ENCODE results near the gene AMZ1.
"Not testable (repeated sequence)": the region's sequence is repeated elsewhere in the genome, so short reads cannot be mapped to it uniquely, and the experiment has no call there.

AMZ1 gene

GRCh38 chr7:2727206-2727605 lies 39.2 kb downstream of the AMZ1 start:
- not testable (repeated sequence) for DNase-seq (ENCODE audit: low read depth, low spot score)

- DNase-seq (ENCODE audit: low read depth, low spot score), result no peak
Measured at GRCh38 chr7:2728316-2729030, 40.5 kb downstream of the AMZ1 start.

- no peak for DNase-seq (ENCODE audit: low read depth, low spot score)
Measured at GRCh38 chr7:2729031-2729892, 41.3 kb downstream of the AMZ1 start.

GRCh38 chr7:2729893-2730716 lies 42.1 kb downstream of the AMZ1 start:
- DNase-seq (ENCODE audit: low read depth, low spot score), result no peak

GRCh38 chr7:2730846-2731770 lies 43.1 kb downstream of the AMZ1 start:
- no peak for DNase-seq (ENCODE audit: low read depth, low spot score)

- no peak for DNase-seq (ENCODE audit: low read depth, low spot score)
Measured at GRCh38 chr7:2732388-2732787, 44.4 kb downstream of the AMZ1 start.

GRCh38 chr7:2732959-2733584 lies 45.1 kb downstream of the AMZ1 start:
- no peak for DNase-seq (ENCODE audit: low read depth, low spot score)

- DNase-seq (ENCODE audit: low read depth, low spot score), result no peak
Measured at GRCh38 chr7:2734084-2734686, 46.2 kb downstream of the AMZ1 start.

- DNase-seq (ENCODE audit: low read depth, low spot score), result no peak
Measured at GRCh38 chr7:2734751-2735571, 47.0 kb downstream of the AMZ1 start.

GRCh38 chr7:2735744-2736143 lies 47.7 kb downstream of the AMZ1 start:
- no peak for DNase-seq (ENCODE audit: low read depth, low spot score)

- DNase-seq (ENCODE audit: low read depth, low spot score), result no peak
Measured at GRCh38 chr7:2736411-2736914, 48.5 kb downstream of the AMZ1 start.

GRCh38 chr7:2737005-2737743 lies 49.2 kb downstream of the AMZ1 start:
- DNase-seq (ENCODE audit: low read depth, low spot score), result not testable (repeated sequence)

- DNase-seq (ENCODE audit: low read depth, low spot score), result no peak
Measured at GRCh38 chr7:2737771-2738540, 50.0 kb downstream of the AMZ1 start.

- DNase-seq (ENCODE audit: low read depth, low spot score), result no peak
Measured at GRCh38 chr7:2738766-2739549, 51.0 kb downstream of the AMZ1 start.

- not testable (repeated sequence) for DNase-seq (ENCODE audit: low read depth, low spot score)
Measured at GRCh38 chr7:2743523-2744185, 55.7 kb downstream of the AMZ1 start.

GRCh38 chr7:2748684-2749083 lies 60.7 kb downstream of the AMZ1 start:
- DNase-seq (ENCODE audit: low read depth, low spot score), result not testable (repeated sequence)
